ENCODE measurements around the gene MCC. TPM values are rescaled to one million over a fixed set of nuclear protein-coding genes. Genes with fewer than 3 reads are reported as not detected.

MCC gene
- total and polyA plus RNA-seq, 9 donors = 29.8 to 262 (median 108) TPM

DNA sequence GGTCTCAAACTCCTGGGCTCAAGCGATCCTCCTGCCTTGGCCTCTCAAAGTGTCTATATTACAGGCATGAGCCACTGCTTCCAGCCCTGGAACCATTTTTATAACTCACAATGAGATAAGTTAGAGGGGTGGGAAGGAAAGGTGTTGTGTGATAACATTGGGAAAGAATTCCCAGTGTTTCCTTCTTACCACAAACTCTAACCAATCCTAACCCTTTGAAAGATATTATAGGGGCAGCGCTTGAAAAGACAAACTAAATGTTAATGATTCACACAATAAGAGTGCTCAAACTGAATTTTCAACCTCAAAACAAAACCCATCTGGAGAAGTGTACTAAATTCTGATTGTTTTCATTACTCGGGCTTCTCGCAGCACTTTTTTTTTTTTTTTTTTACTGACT is 163.2 kb downstream of the MCC start:
- H3K36me3 ChIP-seq = no peaks in the 10 kb centered on the region
- intact Hi-C loops (cut with DNase I) = no loop called here
- H3K27ac ChIP-seq = no peak overlapping the region
- 37 to 53% (median 39%) methylated on average over 4 of the region's 4 CpGs for WGBS, 3 donors
- H3K4me1 ChIP-seq (ENCODE audit: insufficient read depth) = no peaks in the 10 kb centered on the region
- TF ChIP-seq POLR2A (IDR thresholded peaks at IDR 0.05) (no peak), EP300 (IDR thresholded peaks at IDR 0.05) (no peak)
- TF ChIP-seq, protein P1, sequence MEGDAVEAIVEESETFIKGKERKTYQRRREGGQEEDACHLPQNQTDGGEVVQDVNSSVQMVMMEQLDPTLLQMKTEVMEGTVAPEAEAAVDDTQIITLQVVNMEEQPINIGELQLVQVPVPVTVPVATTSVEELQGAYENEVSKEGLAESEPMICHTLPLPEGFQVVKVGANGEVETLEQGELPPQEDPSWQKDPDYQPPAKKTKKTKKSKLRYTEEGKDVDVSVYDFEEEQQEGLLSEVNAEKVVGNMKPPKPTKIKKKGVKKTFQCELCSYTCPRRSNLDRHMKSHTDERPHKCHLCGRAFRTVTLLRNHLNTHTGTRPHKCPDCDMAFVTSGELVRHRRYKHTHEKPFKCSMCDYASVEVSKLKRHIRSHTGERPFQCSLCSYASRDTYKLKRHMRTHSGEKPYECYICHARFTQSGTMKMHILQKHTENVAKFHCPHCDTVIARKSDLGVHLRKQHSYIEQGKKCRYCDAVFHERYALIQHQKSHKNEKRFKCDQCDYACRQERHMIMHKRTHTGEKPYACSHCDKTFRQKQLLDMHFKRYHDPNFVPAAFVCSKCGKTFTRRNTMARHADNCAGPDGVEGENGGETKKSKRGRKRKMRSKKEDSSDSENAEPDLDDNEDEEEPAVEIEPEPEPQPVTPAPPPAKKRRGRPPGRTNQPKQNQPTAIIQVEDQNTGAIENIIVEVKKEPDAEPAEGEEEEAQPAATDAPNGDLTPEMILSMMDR (IDR thresholded peaks at IDR 0.05) = no peak
- H3K9me3 ChIP-seq = no peaks in the 10 kb centered on the region
- no peaks in the 10 kb centered on the region for H3K27me3 ChIP-seq
- no peak for DNase-seq
- H3K4me3 ChIP-seq = no peak overlapping the region

DNA sequence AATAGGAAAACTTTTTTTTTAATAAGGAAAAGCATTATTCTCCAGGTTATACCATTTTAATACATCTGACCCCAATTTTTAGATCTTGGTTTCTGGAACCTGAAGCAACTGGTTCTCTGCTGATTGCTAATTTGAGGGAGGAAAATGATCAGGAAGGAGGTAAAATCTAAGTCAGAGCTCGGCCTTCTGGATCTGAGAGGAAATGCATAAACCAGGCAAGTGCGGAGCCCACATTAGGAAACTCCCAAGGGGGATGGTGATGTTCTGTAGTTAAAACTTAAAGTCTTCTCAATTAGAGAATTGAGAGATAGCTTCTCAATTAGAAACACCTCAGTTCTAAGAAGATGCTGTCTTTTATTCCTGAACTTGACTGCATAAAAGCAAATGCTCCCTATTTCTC is 167.0 kb downstream of the MCC start:
- H3K27ac ChIP-seq = no peak overlapping the region
- H3K9me3 ChIP-seq = no peaks in the 10 kb centered on the region
- no peaks in the 10 kb centered on the region for H3K4me1 ChIP-seq (ENCODE audit: insufficient read depth)
- H3K36me3 ChIP-seq = no peaks in the 10 kb centered on the region
- 30 to 43% (median 38%) methylated on average over 2 of the region's 2 CpGs for WGBS, 3 donors
- intact Hi-C loops (cut with DNase I) = no loop called here
- peak in 1 of 5 donors; percentile 38 for DNase-seq
- H3K27me3 ChIP-seq = no peaks in the 10 kb centered on the region
- TF ChIP-seq EP300 (IDR thresholded peaks at IDR 0.05) = no peak
- TF ChIP-seq, protein P1 (IDR thresholded peaks at IDR 0.05) = peak in 2 of 3 donors; percentile 6 to 26
- no peak overlapping the region for H3K4me3 ChIP-seq

DNA sequence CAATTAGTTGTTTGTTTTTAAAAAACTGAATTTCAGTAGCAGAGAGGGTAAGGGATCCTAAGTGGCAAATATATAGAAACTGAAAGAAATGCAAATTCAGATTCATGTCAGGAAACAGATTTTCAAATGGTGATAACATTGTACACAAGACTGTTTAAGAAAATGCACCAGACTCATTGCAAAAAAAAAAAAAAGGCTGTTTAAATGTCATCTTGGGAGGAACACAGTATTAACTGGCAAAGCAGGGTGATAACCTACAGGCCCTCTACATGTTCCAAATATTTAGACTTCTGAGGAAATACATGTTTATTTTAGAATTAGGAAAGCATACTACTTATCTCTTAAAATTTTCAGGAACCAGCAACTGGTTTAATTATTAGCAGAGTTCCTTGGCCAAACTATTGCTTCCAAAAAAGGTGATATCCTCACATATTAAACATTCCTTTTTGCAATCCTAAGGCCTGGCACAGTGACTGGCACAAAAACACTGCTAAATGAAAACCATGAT is 167.9 kb downstream of the MCC start:
- H3K9me3 ChIP-seq = no peaks in the 10 kb centered on the region
- intact Hi-C loops (cut with DNase I) = no loop called here
- no peak for DNase-seq
- no peaks in the 10 kb centered on the region for H3K36me3 ChIP-seq
- H3K4me1 ChIP-seq (ENCODE audit: insufficient read depth) = no peaks in the 10 kb centered on the region
- H3K27me3 ChIP-seq = no peaks in the 10 kb centered on the region
- H3K27ac ChIP-seq = no peak overlapping the region
- TF ChIP-seq, protein P1 (IDR thresholded peaks at IDR 0.05) = no peak
- no peak for TF ChIP-seq EP300 (IDR thresholded peaks at IDR 0.05)
- no peak for TF ChIP-seq POLR2A (IDR thresholded peaks at IDR 0.05)
- H3K4me3 ChIP-seq = no peak overlapping the region

DNA sequence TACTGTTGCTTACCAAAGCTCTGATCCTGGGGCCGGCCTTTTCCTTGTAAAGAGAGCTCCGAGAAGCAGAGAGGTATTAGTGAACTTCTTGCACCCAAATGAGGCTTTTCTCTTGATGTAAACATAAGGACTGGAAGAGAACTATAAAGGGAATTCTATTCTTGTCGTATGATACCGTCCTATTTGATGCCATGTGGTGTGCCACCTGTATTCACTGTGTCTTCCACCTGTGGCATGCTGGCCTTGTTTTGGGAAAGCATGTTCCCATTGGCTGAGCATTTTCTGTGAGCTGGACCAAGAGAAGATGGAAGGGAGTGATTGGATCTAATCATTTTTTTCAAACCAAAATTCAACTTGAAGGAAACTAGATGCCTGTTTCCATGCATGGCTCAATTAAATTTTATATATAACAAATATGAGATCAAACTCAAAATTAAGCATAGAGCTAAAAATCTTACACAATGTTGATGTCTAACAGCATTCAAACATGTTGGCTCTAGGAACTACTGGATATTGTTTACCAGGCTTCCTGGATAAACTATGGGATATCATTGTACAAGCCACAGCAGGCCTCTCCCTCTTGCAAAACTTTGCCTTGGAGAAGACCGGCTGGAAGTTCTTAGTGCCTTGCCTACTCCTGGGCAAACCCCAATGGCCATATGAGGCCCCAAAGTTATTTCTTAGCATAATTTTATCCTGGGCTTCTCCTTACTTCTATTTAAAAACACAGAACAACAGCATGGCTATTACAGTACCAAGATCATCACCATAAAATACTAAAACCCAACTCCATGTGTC is 168.8 kb downstream of the MCC start:
- Histone ChIP-seq H3K27ac (no peak overlapping the region), H3K27me3 (no peaks in the 10 kb centered on the region), H3K36me3 (no peaks in the 10 kb centered on the region), H3K4me3 (no peak overlapping the region), H3K4me1 (ENCODE audit: insufficient read depth) (no peaks in the 10 kb centered on the region), H3K9me3 (no peaks in the 10 kb centered on the region)
- TF ChIP-seq, protein P1 (IDR thresholded peaks at IDR 0.05) = no peak
- TF ChIP-seq POLR2A (IDR thresholded peaks at IDR 0.05) (no peak), EP300 (IDR thresholded peaks at IDR 0.05) (no peak)
- DNase-seq = no peak
- 96 to 97% (median 97%) methylated on average over 5 of the region's 5 CpGs for WGBS, 3 donors
- intact Hi-C loops (cut with DNase I) = no loop called here

All from ovary (tissue), 9 donors.